Activated T-cell treated with anti-CD3 and anti-CD28 coated beads, Interleukin-2, amount 50 U/mL, for 4 hours (primary cell): Measurements from ENCODE around the gene DGCR6L. TPM values are rescaled to one million over a fixed set of nuclear protein-coding genes. Genes with fewer than 3 reads are reported as not detected.
"Not testable (repeated sequence)": the region's sequence is repeated elsewhere in the genome, so short reads cannot be mapped to it uniquely, and the experiment has no call there.

Source experiments
- ATAC-seq, 2 donors: fragments of 200-7000 bp; cut with Tn5 transposase; one replicate each; pipeline ENCODE4 v1.10.0; 2021
- DNase-seq: peaks from one replicate; pipeline ENCODE4 v3.0.0-alpha.2; 2020
- H3K27me3 Mint-ChIP-seq: one replicate; pipeline ENCODE4 v1.8.0; 2021; ENCODE audit warnings: low read depth, mixed read lengths
- H3K36me3 Mint-ChIP-seq: one replicate; pipeline ENCODE4 v1.8.0; 2022; ENCODE audit warnings: mixed read lengths; ENCODE audit not compliant: insufficient read depth
- H3K4me1 Mint-ChIP-seq: one replicate; pipeline ENCODE4 v1.8.0; 2021; ENCODE audit warnings: low read depth, mixed read lengths
- H3K4me3 Mint-ChIP-seq: one replicate; pipeline ENCODE4 v1.8.0; 2021; ENCODE audit warnings: mild to moderate bottlenecking, moderate library complexity, mixed read lengths
- H3K9me3 Mint-ChIP-seq: one replicate; pipeline ENCODE4 v1.8.0; 2021; ENCODE audit warnings: mixed read lengths
- total RNA-seq, 3 donors: library from RNA; stranded (reverse); gene quantifications; one replicate each; pipeline ENCODE4 v1.2.1, GENCODE V29; 2021

DGCR6L gene
- total RNA-seq, result 10 to 100 TPM; 30.3 to 38.1 (median 33.2) TPM

- DNase-seq (peak; percentile 96), ATAC-seq (peak; percentile 74 to 75)
- H3K36me3 Mint-ChIP-seq, result no peaks in the 10 kb centered on the region
- peak within 1 kb of the TSS; percentile 92 for H3K4me3 Mint-ChIP-seq
- H3K4me1 Mint-ChIP-seq, result peaks cover 59% of the 10 kb centered on the region
- no peaks in the 10 kb centered on the region for H3K27me3 Mint-ChIP-seq
- H3K9me3 Mint-ChIP-seq, result no peaks in the 10 kb centered on the region
Observed at GRCh38 chr22:20319745-20320658, at the start of gene DGCR6L. DGCR6L (minus strand) TSS chr22:20320060; CDS start chr22:20319988, 72 bp downstream.

- DNase-seq, H3K27me3 Mint-ChIP-seq, H3K36me3 Mint-ChIP-seq, H3K9me3 Mint-ChIP-seq, ATAC-seq, H3K4me3 Mint-ChIP-seq: not testable (repeated sequence)
- peaks cover 10% of the 10 kb centered on the region for H3K4me1 Mint-ChIP-seq
Observed at GRCh38 chr22:20368875-20369274, 49.0 kb upstream of the DGCR6L start.

GRCh38 chr22:20366841-20367240, 47.0 kb upstream of the DGCR6L start:
- H3K9me3 Mint-ChIP-seq, ATAC-seq, DNase-seq, H3K36me3 Mint-ChIP-seq, H3K4me3 Mint-ChIP-seq, H3K27me3 Mint-ChIP-seq: not testable (repeated sequence)
- H3K4me1 Mint-ChIP-seq, result peaks cover 13% of the 10 kb centered on the region

- not testable (repeated sequence) for H3K27me3 Mint-ChIP-seq, H3K4me3 Mint-ChIP-seq, DNase-seq, H3K36me3 Mint-ChIP-seq, H3K9me3 Mint-ChIP-seq
- peak in 1 of 2 donors; percentile 48 for ATAC-seq
- H3K4me1 Mint-ChIP-seq, result peaks cover 13% of the 10 kb centered on the region
Observed at GRCh38 chr22:20364335-20365260, 44.7 kb upstream of the DGCR6L start.

GRCh38 chr22:20362403-20362802, 42.5 kb upstream of the DGCR6L start:
- not testable (repeated sequence) for H3K36me3 Mint-ChIP-seq, ATAC-seq, H3K9me3 Mint-ChIP-seq, DNase-seq, H3K27me3 Mint-ChIP-seq, H3K4me3 Mint-ChIP-seq
- peaks cover 13% of the 10 kb centered on the region for H3K4me1 Mint-ChIP-seq

GRCh38 chr22:20361752-20362229, 41.9 kb upstream of the DGCR6L start:
- not testable (repeated sequence) for H3K36me3 Mint-ChIP-seq, H3K4me3 Mint-ChIP-seq, ATAC-seq, H3K9me3 Mint-ChIP-seq, H3K27me3 Mint-ChIP-seq, DNase-seq
- H3K4me1 Mint-ChIP-seq, result peaks cover 13% of the 10 kb centered on the region

GRCh38 chr22:20360866-20361751, 41.2 kb upstream of the DGCR6L start:
- not testable (repeated sequence) for DNase-seq, H3K4me3 Mint-ChIP-seq, ATAC-seq, H3K9me3 Mint-ChIP-seq, H3K36me3 Mint-ChIP-seq, H3K27me3 Mint-ChIP-seq
- H3K4me1 Mint-ChIP-seq, result peaks cover 13% of the 10 kb centered on the region

GRCh38 chr22:20360261-20360660, 40.4 kb upstream of the DGCR6L start:
- not testable (repeated sequence) for H3K9me3 Mint-ChIP-seq, H3K27me3 Mint-ChIP-seq, DNase-seq, H3K36me3 Mint-ChIP-seq, ATAC-seq, H3K4me3 Mint-ChIP-seq
- H3K4me1 Mint-ChIP-seq, result peaks cover 11% of the 10 kb centered on the region

- H3K4me3 Mint-ChIP-seq, H3K27me3 Mint-ChIP-seq, DNase-seq, H3K36me3 Mint-ChIP-seq, ATAC-seq, H3K9me3 Mint-ChIP-seq, H3K4me1 Mint-ChIP-seq: not testable (repeated sequence)
Observed at GRCh38 chr22:20358503-20359239, 38.8 kb upstream of the DGCR6L start.

GRCh38 chr22:20357967-20358366, 38.1 kb upstream of the DGCR6L start:
- not testable (repeated sequence) for H3K4me3 Mint-ChIP-seq, H3K27me3 Mint-ChIP-seq, DNase-seq, H3K4me1 Mint-ChIP-seq, ATAC-seq, H3K9me3 Mint-ChIP-seq, H3K36me3 Mint-ChIP-seq

- H3K36me3 Mint-ChIP-seq, H3K9me3 Mint-ChIP-seq, H3K4me3 Mint-ChIP-seq, ATAC-seq, H3K27me3 Mint-ChIP-seq, DNase-seq, H3K4me1 Mint-ChIP-seq: not testable (repeated sequence)
Observed at GRCh38 chr22:20356906-20357305, 37.0 kb upstream of the DGCR6L start.

GRCh38 chr22:20355939-20356636, 36.2 kb upstream of the DGCR6L start:
- H3K4me1 Mint-ChIP-seq, ATAC-seq, H3K27me3 Mint-ChIP-seq, H3K9me3 Mint-ChIP-seq, H3K36me3 Mint-ChIP-seq, DNase-seq, H3K4me3 Mint-ChIP-seq: not testable (repeated sequence)
